SK-N-SH (cell line): ENCODE data around the gene SRF. TPM values are rescaled to one million over a fixed set of nuclear protein-coding genes. Genes with fewer than 3 reads are reported as not detected.

Experiments used
- CTCF ChIA-PET: fragments of 300-600, 350-600 bp; formaldehyde crosslinking; extraction: SDS; loops from one replicate; lab custom pipeline; 2021; lab: Yijun Ruan, JAX
- POLR2A ChIA-PET: fragments of 350-600 bp; sonication (Branson Sonifier 250); formaldehyde crosslinking; extraction: SDS; loops from one replicate; lab custom pipeline; 2020; ENCODE audit warnings: antibody characterized with exemption, inconsistent platforms; lab: Yijun Ruan, JAX
- DNase-seq: peaks from one replicate; pipeline ENCODE4 v3.0.0; 2012
- H2AFZ ChIP-seq: fragments of 200-600 bp; sonication (generic); 2 replicates; pipeline ENCODE4 v1.8.1; 2016; ENCODE audit warnings: antibody characterized with exemption, mild to moderate bottlenecking, low read depth
- H3F3A ChIP-seq: fragments of 200-600 bp; sonication (generic); replicated peaks from 2 replicates; pipeline ENCODE3; 2016; ENCODE audit warnings: antibody characterized with exemption, mild to moderate bottlenecking; ENCODE audit not compliant: insufficient read depth
- H3K27ac ChIP-seq, 2 experiments: fragments of 200-500 bp in 1 of 2; fragments of 200-600 bp in 1 of 2; sonication (Bioruptor generic) in 1 of 2; sonication (generic), shearing (Covaris generic) in 1 of 2; 2 replicates each; pipeline versions ENCODE4 v1.5.1 to v1.6.1; 2014 to 2016; ENCODE audit warnings: low read depth in 2 of 2, inconsistent platforms in 1 of 2, low read length in 1 of 2, mild to moderate bottlenecking in 1 of 2, mixed read lengths in 1 of 2
- H3K27me3 ChIP-seq: fragments of 200-600 bp; sonication (generic), shearing (Covaris generic); 2 replicates; pipeline ENCODE4 v1.6.1; 2016; ENCODE audit warnings: mixed run types; ENCODE audit not compliant: insufficient read depth
- H3K36me3 ChIP-seq, 2 experiments: fragments of 200-500 bp in 1 of 2; fragments of 200-600 bp in 1 of 2; sonication (Bioruptor generic) in 1 of 2; sonication (generic) in 1 of 2; replicated peaks in 1 of 2; 2 replicates each; pipeline versions ENCODE3 to v1.5.1; 2014 to 2016; ENCODE audit warnings: low read length in 1 of 2, mild to moderate bottlenecking in 1 of 2; ENCODE audit not compliant: insufficient read depth in 2 of 2, control insufficient read depth in 1 of 2
- H3K4me1 ChIP-seq, 2 experiments: fragments of 200-500 bp in 1 of 2; fragments of 200-600 bp in 1 of 2; sonication (Bioruptor generic) in 1 of 2; sonication (generic), shearing (Covaris generic) in 1 of 2; 2 replicates each; pipeline versions ENCODE4 v1.5.1 to v1.6.1; 2014 to 2016; ENCODE audit warnings: low read depth in 1 of 2, low read length in 1 of 2, mixed run types in 1 of 2; ENCODE audit not compliant: insufficient read depth in 2 of 2, control insufficient read depth in 1 of 2
- H3K4me2 ChIP-seq: fragments of 200-600 bp; sonication (generic), shearing (Covaris generic); 2 replicates; pipeline ENCODE4 v1.6.1; 2017; ENCODE audit warnings: mixed run types
- H3K4me3 ChIP-seq, 2 experiments: fragments of 200-500 bp in 1 of 2; fragments of 200-600 bp in 1 of 2; sonication (Bioruptor generic) in 1 of 2; sonication (generic), shearing (Covaris generic) in 1 of 2; 2 replicates each; pipeline versions ENCODE4 v1.5.1 to v1.8.1; 2014 to 2016; ENCODE audit warnings: low read depth in 2 of 2, inconsistent platforms in 1 of 2, low read length in 1 of 2, mild to moderate bottlenecking in 1 of 2, mixed read lengths in 1 of 2, moderate library complexity in 1 of 2
- H3K79me2 ChIP-seq: fragments of 200-600 bp; sonication (generic); 2 replicates; pipeline ENCODE4 v1.8.1; 2017; ENCODE audit warnings: mild to moderate bottlenecking; ENCODE audit not compliant: insufficient read depth
- H3K9ac ChIP-seq: fragments of 200-600 bp; sonication (generic); 2 replicates; pipeline ENCODE4 v1.6.1; 2017; ENCODE audit warnings: mixed run types
- H3K9me2 ChIP-seq: fragments of 200-600 bp; sonication (generic); 2 replicates; pipeline ENCODE4 v1.6.1; 2017; ENCODE audit warnings: mixed run types
- H3K9me3 ChIP-seq: fragments of 200-600 bp; sonication (generic); 2 replicates; pipeline ENCODE4 v1.6.1; 2017; ENCODE audit warnings: mixed run types, mild to moderate bottlenecking, moderate library complexity
- H4K20me1 ChIP-seq: fragments of 200-600 bp; sonication (generic); 2 replicates; pipeline ENCODE4 v1.6.1; 2017; ENCODE audit warnings: mild to moderate bottlenecking, mixed run types; ENCODE audit not compliant: insufficient read depth
- EP300 ChIP-seq, 2 experiments: IDR thresholded peaks; 2 replicates each; pipeline versions ENCODE4 v1.4.0 to v1.6.1; 2012; ENCODE audit warnings: borderline replicate concordance in 1 of 2, low read depth in 1 of 2, low read length in 1 of 2
- FOXM1 ChIP-seq: IDR thresholded peaks from 2 replicates; pipeline ENCODE4 v1.4.0; 2012; ENCODE audit warnings: low read depth, mild to moderate bottlenecking
- GATA2 ChIP-seq: sonication (generic); formaldehyde crosslinking; IDR thresholded peaks from 2 replicates; pipeline ENCODE4 v1.5.0; 2020; ENCODE audit warnings: mild to moderate bottlenecking, missing genetic modification reagents
- IRF3 ChIP-seq: fragments of 150-350 bp; IDR thresholded peaks from 2 replicates; pipeline ENCODE4 v1.6.1; 2016; ENCODE audit warnings: mild to moderate bottlenecking, low read depth, low read length
- NFIC ChIP-seq: IDR thresholded peaks from 2 replicates; pipeline ENCODE4 v1.4.0; 2012; ENCODE audit warnings: borderline replicate concordance
- NRF1 ChIP-seq: IDR thresholded peaks from 2 replicates; pipeline ENCODE4 v1.6.1; 2012; ENCODE audit warnings: low read depth, mild to moderate bottlenecking, low read length
- POLR2AphosphoS5 ChIP-seq: IDR thresholded peaks from 2 replicates; pipeline ENCODE4 v1.6.1; 2012; ENCODE audit warnings: low read depth, low read length
- RAD21 ChIP-seq: IDR thresholded peaks from 2 replicates; pipeline ENCODE4 v1.6.1; 2012; ENCODE audit warnings: mild to moderate bottlenecking, low read length
- RXRA ChIP-seq: IDR thresholded peaks from 2 replicates; pipeline ENCODE4 v1.4.0; 2012; ENCODE audit warnings: low read depth, mild to moderate bottlenecking, borderline replicate concordance
- SIN3A ChIP-seq: IDR thresholded peaks from 2 replicates; pipeline ENCODE4 v1.6.1; 2012; ENCODE audit warnings: low read depth, mild to moderate bottlenecking, low read length, moderate library complexity, borderline replicate concordance
- TAF1 ChIP-seq: IDR thresholded peaks from 2 replicates; pipeline ENCODE4 v1.6.1; 2012; ENCODE audit warnings: low read depth, mild to moderate bottlenecking, low read length, moderate library complexity, borderline replicate concordance
- YY1 ChIP-seq: IDR thresholded peaks from 2 replicates; pipeline ENCODE4 v1.4.0; 2012; ENCODE audit warnings: low read depth, mild to moderate bottlenecking
- WGBS: methylation state at CpG from one replicate; pipeline ENCODE4 v1.1.6; 2017; ENCODE audit warnings: low lambda C conversion rate; 5-methylcytosine and 5-hydroxymethylcytosine counted together
- polyA plus RNA-seq, 3 experiments: library from polyadenylated mRNA; depleted of rRNA; stranded (reverse); fragments of >200 nt; gene quantifications; 2 replicates each; pipeline ENCODE4 v1.2.3, GENCODE V29; 2012
- TF ChIP-seq, protein P1 (sequence below): IDR thresholded peaks from 2 replicates; pipeline ENCODE4 v1.6.1; 2012; ENCODE audit warnings: mild to moderate bottlenecking, low read depth, low read length, moderate library complexity
- TF ChIP-seq, protein P2 (sequence below): fragments of 150-350 bp; IDR thresholded peaks from 2 replicates; pipeline ENCODE4 v1.6.1; 2017; ENCODE audit warnings: antibody characterized with exemption, low read length, low read depth, borderline replicate concordance

The SRF gene
- polyA plus RNA-seq, 1 of the 3 experiments (the other 2 are of a cell fraction): 31.7 TPM

DNA sequence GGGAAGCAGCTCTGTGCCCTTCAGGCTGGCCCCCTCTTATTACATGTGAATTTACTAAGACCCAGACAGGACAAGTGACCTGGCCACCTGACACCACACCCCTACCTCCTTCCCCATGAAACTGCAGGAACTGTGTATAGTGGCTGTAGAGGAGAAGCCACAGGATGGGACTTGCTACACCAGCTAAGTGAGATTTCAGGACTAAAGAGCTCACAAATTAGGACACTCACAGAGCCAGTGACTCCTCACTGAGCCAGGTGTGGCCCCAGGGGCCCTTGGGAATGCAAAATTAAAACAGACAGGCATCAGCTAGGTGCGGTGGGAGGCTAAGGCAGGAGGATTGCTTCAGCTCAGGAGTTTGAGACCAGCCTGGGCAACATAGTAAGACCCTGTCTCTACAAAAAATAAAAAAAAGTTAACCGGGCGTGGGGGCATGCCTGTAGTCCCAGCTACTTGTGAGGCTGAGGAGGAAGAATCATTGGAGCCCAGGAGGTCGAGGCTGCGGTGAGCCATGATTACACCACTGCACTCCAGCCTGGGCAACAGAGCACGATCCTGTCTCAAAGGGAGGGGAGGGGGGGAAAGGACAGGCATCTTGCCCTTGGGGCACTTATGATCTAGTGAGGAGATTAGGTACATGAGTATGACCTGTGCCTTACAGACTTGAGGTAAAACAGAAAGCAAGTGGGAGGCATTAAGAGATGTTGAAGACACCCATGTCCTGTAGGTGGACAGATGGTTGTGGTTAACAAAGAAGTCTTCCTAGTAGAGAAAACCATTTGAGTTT lies 23.2 kb upstream of the SRF start:
- Histone ChIP-seq H3K4me3 (no peak overlapping the region), H3K9me3 (no peaks in the 10 kb centered on the region), H3K36me3 (peaks cover 12 to 20% of the 10 kb centered on the region in 2 experiments), H4K20me1 (no peaks in the 10 kb centered on the region), H3K27ac (no peak overlapping the region), H3K27me3 (no peaks in the 10 kb centered on the region), H3K4me2 (no peak overlapping the region), H3K9ac (no peak overlapping the region), H3K9me2 (no peaks in the 10 kb centered on the region), H3F3A (peaks cover 12% of the 10 kb centered on the region), H3K79me2 (no peaks in the 10 kb centered on the region), H3K4me1 (peaks cover 8 to 9% of the 10 kb centered on the region in 2 experiments; a peak in 3 of 4 replicates), H2AFZ (no peak overlapping the region)
- ChIA-PET CTCF (interaction anchor here (0.6 to 1.4 kb wide), 7 partner anchors 71 to 249 kb away, joined by 3 to 4 read pairs (median 3); no protein-coding TSS in a partner anchor), POLR2A (interaction anchor here (0.7 kb wide), 1 partner anchor 83 kb away, joined by 4 read pairs; no protein-coding TSS in a partner anchor)
- TF ChIP-seq, protein P1, sequence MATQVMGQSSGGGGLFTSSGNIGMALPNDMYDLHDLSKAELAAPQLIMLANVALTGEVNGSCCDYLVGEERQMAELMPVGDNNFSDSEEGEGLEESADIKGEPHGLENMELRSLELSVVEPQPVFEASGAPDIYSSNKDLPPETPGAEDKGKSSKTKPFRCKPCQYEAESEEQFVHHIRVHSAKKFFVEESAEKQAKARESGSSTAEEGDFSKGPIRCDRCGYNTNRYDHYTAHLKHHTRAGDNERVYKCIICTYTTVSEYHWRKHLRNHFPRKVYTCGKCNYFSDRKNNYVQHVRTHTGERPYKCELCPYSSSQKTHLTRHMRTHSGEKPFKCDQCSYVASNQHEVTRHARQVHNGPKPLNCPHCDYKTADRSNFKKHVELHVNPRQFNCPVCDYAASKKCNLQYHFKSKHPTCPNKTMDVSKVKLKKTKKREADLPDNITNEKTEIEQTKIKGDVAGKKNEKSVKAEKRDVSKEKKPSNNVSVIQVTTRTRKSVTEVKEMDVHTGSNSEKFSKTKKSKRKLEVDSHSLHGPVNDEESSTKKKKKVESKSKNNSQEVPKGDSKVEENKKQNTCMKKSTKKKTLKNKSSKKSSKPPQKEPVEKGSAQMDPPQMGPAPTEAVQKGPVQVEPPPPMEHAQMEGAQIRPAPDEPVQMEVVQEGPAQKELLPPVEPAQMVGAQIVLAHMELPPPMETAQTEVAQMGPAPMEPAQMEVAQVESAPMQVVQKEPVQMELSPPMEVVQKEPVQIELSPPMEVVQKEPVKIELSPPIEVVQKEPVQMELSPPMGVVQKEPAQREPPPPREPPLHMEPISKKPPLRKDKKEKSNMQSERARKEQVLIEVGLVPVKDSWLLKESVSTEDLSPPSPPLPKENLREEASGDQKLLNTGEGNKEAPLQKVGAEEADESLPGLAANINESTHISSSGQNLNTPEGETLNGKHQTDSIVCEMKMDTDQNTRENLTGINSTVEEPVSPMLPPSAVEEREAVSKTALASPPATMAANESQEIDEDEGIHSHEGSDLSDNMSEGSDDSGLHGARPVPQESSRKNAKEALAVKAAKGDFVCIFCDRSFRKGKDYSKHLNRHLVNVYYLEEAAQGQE: no peak
- TF ChIP-seq, protein P2, sequence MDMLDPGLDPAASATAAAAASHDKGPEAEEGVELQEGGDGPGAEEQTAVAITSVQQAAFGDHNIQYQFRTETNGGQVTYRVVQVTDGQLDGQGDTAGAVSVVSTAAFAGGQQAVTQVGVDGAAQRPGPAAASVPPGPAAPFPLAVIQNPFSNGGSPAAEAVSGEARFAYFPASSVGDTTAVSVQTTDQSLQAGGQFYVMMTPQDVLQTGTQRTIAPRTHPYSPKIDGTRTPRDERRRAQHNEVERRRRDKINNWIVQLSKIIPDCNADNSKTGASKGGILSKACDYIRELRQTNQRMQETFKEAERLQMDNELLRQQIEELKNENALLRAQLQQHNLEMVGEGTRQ: no peak
- no peak for TF ChIP-seq FOXM1
- TF ChIP-seq NRF1: no peak
- no peak for TF ChIP-seq NFIC
- TF ChIP-seq RXRA: no peak
- TF ChIP-seq RAD21: no peak
- TF ChIP-seq SIN3A: no peak
- no peak for TF ChIP-seq POLR2AphosphoS5
- no peak for TF ChIP-seq YY1
- TF ChIP-seq IRF3: no peak
- no peak for TF ChIP-seq TAF1
- no peak for TF ChIP-seq EP300 (IDR thresholded peaks at IDR 0.05; ENCODE audit: borderline replicate concordance in 1 of 2, low read depth in 1 of 2, low read length in 1 of 2)
- TF ChIP-seq GATA2 (CRISPR knock-in tag): no peak
- DNase-seq: no peak
- WGBS: 100% methylated on average over 6 of the region's 6 CpGs
